Panc1 (cell line): Measurements from ENCODE around the gene PTMS. TPM values are rescaled to one million over a fixed set of nuclear protein-coding genes. Genes with fewer than 3 reads are reported as not detected.

Source experiments
- ATAC-seq: fragments of 200-7000 bp; cut with Tn5 transposase; 2 replicates; pipeline ENCODE4 v1.9.1; 2020; ENCODE audit warnings: mild to moderate bottlenecking, moderate library complexity
- BruUV-seq: library from RNA; stranded (reverse); fragments of 400-500 nt; replicated peaks from 2 replicates; lab custom pipeline; 2021; lab: Mats Ljungman, UMichigan
- CTCF ChIA-PET: fragments of 300-600 bp; sonication (Branson Sonifier 250); formaldehyde crosslinking; loops from one replicate; lab custom pipeline; 2022; ENCODE audit warnings: antibody characterized with exemption; lab: Charles Lee
- POLR2A ChIA-PET: fragments of 300-600 bp; sonication (Branson Sonifier 250); formaldehyde crosslinking; loops from one replicate; lab custom pipeline; 2022; ENCODE audit warnings: antibody characterized with exemption; lab: Charles Lee
- DNase-seq: peaks from one replicate; pipeline ENCODE4 v3.0.0-alpha.2; 2010; ENCODE audit warnings: low read depth, low spot score
- H3K27ac ChIP-seq: 2 replicates; pipeline ENCODE4 v1.5.1; 2011; ENCODE audit warnings: mild to moderate bottlenecking, low read length, inconsistent platforms
- H3K27me3 ChIP-seq: fragments of 200-500 bp; sonication (Bioruptor generic); 2 replicates; pipeline ENCODE4 v1.6.0; 2014; ENCODE audit warnings: low read length, inconsistent platforms; ENCODE audit not compliant: control insufficient read depth, insufficient read depth
- H3K36me3 ChIP-seq: fragments of 200-500 bp; sonication (Bioruptor generic); 2 replicates; pipeline ENCODE4 v1.5.1; 2014; ENCODE audit warnings: inconsistent platforms, mild to moderate bottlenecking, low read length, moderate library complexity; ENCODE audit not compliant: control insufficient read depth, insufficient read depth
- H3K4me1 ChIP-seq: 2 replicates; pipeline ENCODE4 v1.5.1; 2011; ENCODE audit warnings: inconsistent platforms, mild to moderate bottlenecking, low read length, moderate library complexity; ENCODE audit not compliant: control insufficient read depth, insufficient read depth
- H3K4me3 ChIP-seq, 2 experiments: 2 replicates each; pipeline ENCODE4 v1.5.1; 2011 to 2012; ENCODE audit warnings: low read depth in 2 of 2, low read length in 2 of 2, mild to moderate bottlenecking in 2 of 2, inconsistent platforms in 1 of 2, moderate library complexity in 1 of 2
- H3K9me3 ChIP-seq: fragments of 200-500 bp; sonication (Bioruptor generic); 2 replicates; pipeline ENCODE4 v1.5.1; 2014; ENCODE audit warnings: low read depth, mild to moderate bottlenecking, inconsistent platforms, low read length, moderate library complexity; ENCODE audit not compliant: control insufficient read depth, insufficient read depth
- CTCF ChIP-seq: fragments of 450-650 bp; IDR thresholded peaks from 2 replicates; pipeline ENCODE4 v1.5.1; 2017; ENCODE audit warnings: mild to moderate bottlenecking
- POLR2AphosphoS5 ChIP-seq: IDR thresholded peaks from 2 replicates; pipeline ENCODE4 v1.6.1; 2012; ENCODE audit warnings: mild to moderate bottlenecking, low read depth, low read length, moderate library complexity
- REST ChIP-seq, 2 experiments: IDR thresholded peaks; 2 replicates each; pipeline ENCODE4 v1.6.1; 2011 to 2012; ENCODE audit warnings: low read depth in 2 of 2, control low read depth in 1 of 2, low read length in 1 of 2, mild to moderate bottlenecking in 1 of 2, moderate library complexity in 1 of 2; ENCODE audit not compliant: insufficient read depth in 1 of 2
- SIN3A ChIP-seq: IDR thresholded peaks from 2 replicates; pipeline ENCODE4 v1.6.1; 2012; ENCODE audit warnings: low read depth, mild to moderate bottlenecking, low read length, moderate library complexity, borderline replicate concordance; ENCODE audit not compliant: insufficient read depth
- TCF7L2 ChIP-seq: IDR thresholded peaks from 2 replicates; pipeline ENCODE4 v1.6.1; 2011; ENCODE audit warnings: mild to moderate bottlenecking, low read depth, low read length, inconsistent platforms
- in situ Hi-C: cut with HindIII; loops from 2 replicates; pipeline ENCODE4 v1.10.0; 2016; ENCODE audit warnings: low sequenced_read_pairs, low pct_unique_long_range_greater_than_20kb
- intact Hi-C: fragments of 100-400 bp; cut with micrococcal nuclease; formaldehyde crosslinking; loops from one replicate; pipeline ENCODE4 v1.10.0; 2022; ENCODE audit not compliant: unreplicated experiment
- total RNA-seq: library from RNA; stranded (reverse); gene quantifications from one replicate; pipeline ENCODE4 v1.2.1, GENCODE V29; 2021; ENCODE audit not compliant: unreplicated experiment

The PTMS gene
- total RNA-seq, 1 experiment from 2014 or later, result 395 TPM

GRCh38 chr12:6774499-6775062, 8.4 kb downstream of the PTMS start:
- intact Hi-C loops, result no loop called here
- TF ChIP-seq POLR2AphosphoS5 (no peak), SIN3A (no peak), CTCF (no peak), REST (IDR thresholded peaks at IDR 0.05; ENCODE audit: insufficient read depth in 1 of 2, low read depth in 2 of 2, low read length in 1 of 2) (no peak), TCF7L2 (no peak)
- in situ Hi-C loops, result no loop called here
- Histone ChIP-seq H3K9me3 (no peaks in the 10 kb centered on the region), H3K27ac (no peak overlapping the region), H3K4me1 (peaks cover 18% of the 10 kb centered on the region), H3K36me3 (no peaks in the 10 kb centered on the region), H3K4me3 (no peak overlapping the region), H3K27me3 (no peaks in the 10 kb centered on the region)
- DNase-seq (no peak), ATAC-seq (no peak)
- CTCF ChIA-PET, result interaction anchor here (0.6 kb wide), 1 partner anchor 21 kb away, joined by 4 read pairs; the partner anchor contains the start of gene MLF2
- POLR2A ChIA-PET, result interaction anchor here (0.6 kb wide), 1 partner anchor 76 kb away, joined by 3 read pairs; no protein-coding TSS in a partner anchor
- no TSS peak for BruUV-seq

GRCh38 chr12:6775185-6776174, 9.3 kb downstream of the PTMS start:
- intact Hi-C loops, result no loop called here
- TF ChIP-seq CTCF (no peak), REST (IDR thresholded peaks at IDR 0.05; ENCODE audit: insufficient read depth in 1 of 2, low read depth in 2 of 2, low read length in 1 of 2) (no peak), SIN3A (no peak), POLR2AphosphoS5 (no peak), TCF7L2 (no peak)

More at GRCh38 chr12:6775185-6776174, 9.3 kb downstream of the PTMS start:
- ATAC-seq, result no peak
- ChIA-PET POLR2A (interaction anchor here (0.6 kb wide), 1 partner anchor 75 kb away, joined by 3 read pairs; no protein-coding TSS in a partner anchor), CTCF (interaction anchor here (0.6 kb wide), 1 partner anchor 22 kb away, joined by 4 read pairs; the partner anchor contains the start of gene MLF2)
- in situ Hi-C loops, result no loop called here
- Histone ChIP-seq H3K27ac (no peak overlapping the region), H3K4me1 (peaks cover 16% of the 10 kb centered on the region), H3K9me3 (no peaks in the 10 kb centered on the region), H3K4me3 (no peak overlapping the region), H3K27me3 (no peaks in the 10 kb centered on the region), H3K36me3 (no peaks in the 10 kb centered on the region)
- no TSS peak for BruUV-seq
- DNase-seq, result no peak
